Activated CD8-positive, alpha-beta T cell treated with anti-CD3 and anti-CD28 coated beads for 36 hours (primary cell): ENCODE results near the gene ZFYVE28. TPM values are rescaled to one million over a fixed set of nuclear protein-coding genes. Genes with fewer than 3 reads are reported as not detected.

Source experiments
- ATAC-seq: fragments of 200-7000 bp; cut with Tn5 transposase; one replicate; pipeline ENCODE4 v1.10.0; 2021; ENCODE audit warnings: mild to moderate bottlenecking, moderate library complexity
- CTCF ChIA-PET: fragments of 350-600 bp; sonication (Branson Sonifier 250); formaldehyde crosslinking; loops from one replicate; lab custom pipeline; 2021; ENCODE audit warnings: antibody characterized with exemption; lab: Charles Lee
- POLR2A ChIA-PET: fragments of 350-600 bp; sonication (Branson Sonifier 250); formaldehyde crosslinking; loops from one replicate; lab custom pipeline; 2021; ENCODE audit warnings: antibody characterized with exemption; lab: Charles Lee
- DNase-seq: peaks from one replicate; pipeline ENCODE4 v3.0.0-alpha.2; 2020
- H3K27ac Mint-ChIP-seq: one replicate; pipeline ENCODE4 v1.8.0; 2021; ENCODE audit warnings: mild to moderate bottlenecking, mixed read lengths
- H3K27me3 Mint-ChIP-seq: one replicate; pipeline ENCODE4 v1.8.0; 2021; ENCODE audit warnings: mixed read lengths
- H3K36me3 Mint-ChIP-seq: one replicate; pipeline ENCODE4 v1.8.0; 2021; ENCODE audit warnings: low read depth, mixed read lengths
- H3K4me1 Mint-ChIP-seq: one replicate; pipeline ENCODE4 v1.8.0; 2021; ENCODE audit warnings: low read depth, mixed read lengths
- H3K4me3 Mint-ChIP-seq: one replicate; pipeline ENCODE4 v1.8.0; 2021; ENCODE audit warnings: mild to moderate bottlenecking, moderate library complexity, mixed read lengths
- H3K9me3 Mint-ChIP-seq: one replicate; pipeline ENCODE4 v1.8.0; 2021; ENCODE audit warnings: mixed read lengths
- intact Hi-C: fragments of 100-400 bp; cut with micrococcal nuclease; formaldehyde crosslinking; loops from one replicate; pipeline ENCODE4 v1.10.0; 2022
- total RNA-seq, 2 experiments: library from RNA; stranded (reverse); gene quantifications; one replicate each; pipeline ENCODE4 v1.2.3, GENCODE V29; 2021
- TF ChIP-seq, protein P1 (sequence below): fragments of 200-600 bp; IDR thresholded peaks from one replicate; pipeline ENCODE4 v1.8.0; 2022; ENCODE audit warnings: antibody characterized with exemption, mild to moderate bottlenecking

ZFYVE28 gene
- total RNA-seq, 2 experiments from 2014 or later = 4.9 to 7.0 TPM

DNA sequence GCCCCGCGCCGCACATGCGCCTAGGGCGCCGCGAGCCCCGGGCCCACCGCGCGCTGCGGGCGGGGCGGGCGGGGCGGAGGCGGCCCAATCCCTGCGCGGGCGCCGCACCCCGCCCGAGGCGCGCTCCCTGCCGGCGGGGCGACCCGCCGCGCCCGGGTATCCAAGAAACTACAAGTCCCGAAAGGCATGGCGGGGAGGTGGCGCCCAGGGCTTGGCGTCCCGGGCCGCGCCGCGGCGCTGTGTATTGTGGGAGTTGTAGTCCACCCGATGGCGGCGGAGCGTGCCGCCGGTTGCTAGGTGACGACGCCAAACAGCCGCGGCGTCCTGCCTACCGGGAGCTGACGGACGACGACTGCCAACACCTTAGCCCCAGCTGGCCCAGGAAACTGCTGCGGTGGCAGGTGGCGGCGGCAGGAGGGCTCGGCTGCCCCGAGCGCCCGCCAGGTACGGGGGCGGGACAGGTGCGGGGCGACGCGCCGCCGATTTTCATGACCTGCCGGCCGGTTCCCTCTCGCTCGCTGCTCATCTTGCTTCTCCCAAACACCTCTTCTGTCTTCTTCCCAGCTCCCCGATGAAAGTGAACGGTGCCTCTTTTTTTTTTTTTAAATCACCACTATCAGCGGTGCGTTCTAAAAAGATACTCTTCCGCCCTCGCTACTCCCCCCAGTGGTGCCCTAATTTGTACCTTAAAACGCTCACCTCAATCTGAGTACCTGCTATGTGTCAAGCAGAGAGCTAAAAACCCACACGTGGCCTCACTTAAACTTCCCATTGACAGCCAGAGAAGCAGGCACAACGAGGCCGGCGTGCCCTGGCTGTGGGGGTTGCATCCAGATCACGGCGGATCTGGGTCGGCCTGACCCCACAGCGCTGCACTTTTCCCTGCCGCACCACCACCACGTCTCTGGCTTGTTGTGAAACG lies 466 bp upstream of the ZFYVE28 start, which contains the start of gene CFAP99:
TSS of gene CFAP99 (plus strand) at position 306 of the 922 bp plus-strand sequence.
- Mint-ChIP-seq H3K4me3 (peak within 1 kb of the TSS; percentile 76), H3K9me3 (no peaks in the 10 kb centered on the region), H3K27me3 (peaks cover 46% of the 10 kb centered on the region), H3K36me3 (no peaks in the 10 kb centered on the region), H3K27ac (peak within 1 kb of the TSS; percentile 60), H3K4me1 (peaks cover 34% of the 10 kb centered on the region)
- intact Hi-C loops = no loop called here
- POLR2A ChIA-PET = interaction anchor here (1.0 to 1.1 kb wide), 2 partner anchors 18 to 56 kb away, joined by 3 read pairs; no protein-coding TSS in a partner anchor
- TF ChIP-seq, protein P1, sequence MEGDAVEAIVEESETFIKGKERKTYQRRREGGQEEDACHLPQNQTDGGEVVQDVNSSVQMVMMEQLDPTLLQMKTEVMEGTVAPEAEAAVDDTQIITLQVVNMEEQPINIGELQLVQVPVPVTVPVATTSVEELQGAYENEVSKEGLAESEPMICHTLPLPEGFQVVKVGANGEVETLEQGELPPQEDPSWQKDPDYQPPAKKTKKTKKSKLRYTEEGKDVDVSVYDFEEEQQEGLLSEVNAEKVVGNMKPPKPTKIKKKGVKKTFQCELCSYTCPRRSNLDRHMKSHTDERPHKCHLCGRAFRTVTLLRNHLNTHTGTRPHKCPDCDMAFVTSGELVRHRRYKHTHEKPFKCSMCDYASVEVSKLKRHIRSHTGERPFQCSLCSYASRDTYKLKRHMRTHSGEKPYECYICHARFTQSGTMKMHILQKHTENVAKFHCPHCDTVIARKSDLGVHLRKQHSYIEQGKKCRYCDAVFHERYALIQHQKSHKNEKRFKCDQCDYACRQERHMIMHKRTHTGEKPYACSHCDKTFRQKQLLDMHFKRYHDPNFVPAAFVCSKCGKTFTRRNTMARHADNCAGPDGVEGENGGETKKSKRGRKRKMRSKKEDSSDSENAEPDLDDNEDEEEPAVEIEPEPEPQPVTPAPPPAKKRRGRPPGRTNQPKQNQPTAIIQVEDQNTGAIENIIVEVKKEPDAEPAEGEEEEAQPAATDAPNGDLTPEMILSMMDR = no peak
- CTCF ChIA-PET = interaction anchor here (0.7 to 1.7 kb wide), 7 partner anchors 9 to 180 kb away, joined by 3 to 7 read pairs (median 4); partner anchors contain the start of genes HAUS3 and POLN
- ATAC-seq = peak; percentile 93
- peak; percentile 98 for DNase-seq

- POLR2A ChIA-PET = interaction anchor here (2.8 kb wide), 1 partner anchor 52 kb away, joined by 11 read pairs; the partner anchor contains the start of gene RNF4
- TF ChIP-seq, protein P1 = no peak
- no peak for DNase-seq
These were observed 1.1 kb downstream of the ZFYVE28 start for GRCh38 chr4:2417226-2417764.

GRCh38 chr4:2416564-2417225 lies 1.8 kb downstream of the ZFYVE28 start:
- H3K27me3 Mint-ChIP-seq = peaks cover 43% of the 10 kb centered on the region

More at GRCh38 chr4:2417226-2417764, 1.1 kb downstream of the ZFYVE28 start:
- H3K4me1 Mint-ChIP-seq = peaks cover 49% of the 10 kb centered on the region
- H3K4me3 Mint-ChIP-seq = peak overlapping the region; percentile 76
- intact Hi-C loops = no loop called here
- H3K27me3 Mint-ChIP-seq = peaks cover 44% of the 10 kb centered on the region
- CTCF ChIA-PET = no interaction called here
- H3K36me3 Mint-ChIP-seq = no peaks in the 10 kb centered on the region
- H3K27ac Mint-ChIP-seq = no peak overlapping the region
- H3K9me3 Mint-ChIP-seq = no peaks in the 10 kb centered on the region
- no peak for ATAC-seq

GRCh38 chr4:2415881-2416563 lies 2.4 kb downstream of the ZFYVE28 start:
- peak overlapping the region; percentile 58 for H3K4me3 Mint-ChIP-seq
- H3K9me3 Mint-ChIP-seq = no peaks in the 10 kb centered on the region
- H3K36me3 Mint-ChIP-seq = no peaks in the 10 kb centered on the region
- H3K27me3 Mint-ChIP-seq = peaks cover 42% of the 10 kb centered on the region
- H3K4me1 Mint-ChIP-seq = peaks cover 62% of the 10 kb centered on the region
- H3K27ac Mint-ChIP-seq = peak overlapping the region; percentile 48
- ChIA-PET POLR2A (interaction anchor here (0.9 to 5.0 kb wide), 5 partner anchors 9 to 560 kb away, joined by 3 to 22 read pairs (median 3); partner anchors contain the start of gene RNF4), CTCF (interaction anchor here (0.9 to 2.2 kb wide), 4 partner anchors 26 to 196 kb away, joined by 3 to 9 read pairs (median 3); no protein-coding TSS in a partner anchor)
- intact Hi-C loops = no loop called here
- TF ChIP-seq, protein P1 = no peak
- ATAC-seq = no peak
- DNase-seq = peak; percentile 36

More at GRCh38 chr4:2416564-2417225, 1.8 kb downstream of the ZFYVE28 start:
- DNase-seq = no peak
- Mint-ChIP-seq H3K4me1 (peaks cover 55% of the 10 kb centered on the region), H3K36me3 (no peaks in the 10 kb centered on the region), H3K27ac (peak overlapping the region; percentile 48), H3K9me3 (no peaks in the 10 kb centered on the region), H3K4me3 (peak overlapping the region; percentile 58)
- TF ChIP-seq, protein P1 = no peak
- no peak for ATAC-seq
- POLR2A ChIA-PET = interaction anchor here (0.9 to 5.0 kb wide), 4 partner anchors 9 to 560 kb away, joined by 3 to 22 read pairs (median 7); partner anchors contain the start of gene RNF4
- intact Hi-C loops = no loop called here
- CTCF ChIA-PET = interaction anchor here (0.9 to 2.2 kb wide), 2 partner anchors 25 to 196 kb away, joined by 3 to 9 read pairs; no protein-coding TSS in a partner anchor
